GM12878 (cell line): ENCODE measurements around the gene METTL16.

ENCODE experiments used
- BCL11A ChIP-seq: IDR thresholded peaks from 2 replicates; pipeline ENCODE4 v1.6.1; 2011; ENCODE audit warnings: low read depth, low read length
- CTCF ChIP-seq, 3 experiments: IDR thresholded peaks in 2 of 3; conservative IDR thresholded peaks in 1 of 3; 2 replicates each; pipeline ENCODE4 v1.5.1; 2011; ENCODE audit warnings: low read depth in 3 of 3, low read length in 3 of 3, mild to moderate bottlenecking in 3 of 3, control low read depth in 2 of 3, moderate library complexity in 2 of 3, inconsistent platforms in 1 of 3, mixed read lengths in 1 of 3; ENCODE audit not compliant: control insufficient read depth in 2 of 3, insufficient read depth in 1 of 3; ENCODE audit errors: extremely low read depth in 1 of 3
- CUX1 ChIP-seq: IDR thresholded peaks from 2 replicates; pipeline ENCODE4 v1.6.1; 2012; ENCODE audit warnings: improper control_type of control experiment, low read depth, low read length; ENCODE audit not compliant: insufficient replicate concordance
- JUNB ChIP-seq: IDR thresholded peaks from 2 replicates; pipeline ENCODE4 v1.6.1; 2016; ENCODE audit warnings: antibody characterized with exemption, mild to moderate bottlenecking
- MAX ChIP-seq: IDR thresholded peaks from 2 replicates; pipeline ENCODE4 v1.6.1; 2012; ENCODE audit warnings: low read depth, low read length, improper control_type of control experiment
- POLR2A ChIP-seq: IDR thresholded peaks from 2 replicates; pipeline ENCODE4 v1.6.1; 2011; ENCODE audit warnings: low read depth, mild to moderate bottlenecking, low read length
- RFX5 ChIP-seq: IDR thresholded peaks from 2 replicates; pipeline ENCODE4 v1.6.1; 2011; ENCODE audit warnings: low read depth, low read length, improper control_type of control experiment
- USF1 ChIP-seq: IDR thresholded peaks from 2 replicates; pipeline ENCODE4 v1.6.1; 2011; ENCODE audit warnings: borderline replicate concordance, low read depth, mild to moderate bottlenecking, moderate library complexity, mixed read lengths, low read length; ENCODE audit not compliant: insufficient read depth; ENCODE audit errors: extremely low read length
- ZNF592 ChIP-seq: fragments of 450-650 bp; IDR thresholded peaks from 2 replicates; pipeline ENCODE4 v1.6.1; 2017; ENCODE audit warnings: mild to moderate bottlenecking, moderate library complexity

GRCh38 chr17:2508035-2508434 lies 3.7 kb downstream of the METTL16 start:
- TF ChIP-seq ZNF592, result no peak
- TF ChIP-seq CTCF (IDR thresholded peaks at IDR 0.05 in 2 of 3, conservative IDR thresholded peaks at IDR 0.05 in 1 of 3; ENCODE audit: control insufficient read depth in 2 of 3, extremely low read depth in 1 of 3, insufficient read depth in 1 of 3, low read depth in 3 of 3, low read length in 3 of 3), result no peak
- no peak for TF ChIP-seq POLR2A
- TF ChIP-seq MAX, result no peak
- TF ChIP-seq CUX1, result no peak
- no peak for TF ChIP-seq RFX5
- no peak for TF ChIP-seq USF1
- no peak for TF ChIP-seq JUNB
- no peak for TF ChIP-seq BCL11A
